Natural killer cell (primary cell): ENCODE data around the gene ALDOC. TPM values are rescaled to one million over a fixed set of nuclear protein-coding genes. Genes with fewer than 3 reads are reported as not detected.
"Not testable (repeated sequence)": the region's sequence is repeated elsewhere in the genome, so short reads cannot be mapped to it uniquely, and the experiment has no call there.

Experiments used
- ATAC-seq, 3 donors: fragments of 150-1000 bp in 2 of 3; fragments of 200-7000 bp in 1 of 3; cut with Tn5 transposase; 1 replicate in 1 of 3; 2 replicates in 2 of 3; pipeline ENCODE4 v1.10.0; 2021; ENCODE audit warnings: mild to moderate bottlenecking in 2 of 3, moderate library complexity in 2 of 3
- DNase-seq, 2 donors: peaks; one replicate each; pipeline versions ENCODE4 v3.0.0 to v3.0.0-alpha.2; 2013 to 2021; ENCODE audit warnings: mixed read lengths in 1 of 2
- H3K27ac ChIP-seq: one replicate; pipeline ENCODE4 v1.5.1; 2013; ENCODE audit warnings: mild to moderate bottlenecking, low read length
- H3K27me3 ChIP-seq: one replicate; pipeline ENCODE4 v1.6.1; 2013; ENCODE audit warnings: low read length; ENCODE audit not compliant: control insufficient read depth, insufficient read depth
- H3K36me3 ChIP-seq: one replicate; pipeline ENCODE4 v1.6.1; 2013; ENCODE audit warnings: low read length; ENCODE audit not compliant: control insufficient read depth, insufficient read depth
- H3K4me1 ChIP-seq: one replicate; pipeline ENCODE4 v1.6.1; 2013; ENCODE audit warnings: low read length; ENCODE audit not compliant: control insufficient read depth, insufficient read depth
- H3K4me3 ChIP-seq: one replicate; pipeline ENCODE4 v1.5.1; 2013; ENCODE audit warnings: low read length
- H3K9me3 ChIP-seq: one replicate; pipeline ENCODE4 v1.6.1; 2013; ENCODE audit warnings: low read length; ENCODE audit not compliant: control insufficient read depth, insufficient read depth
- H3K27ac Mint-ChIP-seq, 2 donors: one replicate each; pipeline ENCODE4 v1.8.0; 2022; ENCODE audit warnings: mild to moderate bottlenecking in 2 of 2, mixed read lengths in 2 of 2, moderate library complexity in 1 of 2
- H3K27me3 Mint-ChIP-seq, 2 donors: one replicate each; pipeline ENCODE4 v1.8.0; 2022; ENCODE audit warnings: low read depth in 2 of 2, mixed read lengths in 2 of 2
- H3K36me3 Mint-ChIP-seq: one replicate; pipeline ENCODE4 v1.8.0; 2022; ENCODE audit warnings: mixed read lengths
- H3K4me1 Mint-ChIP-seq, 2 donors: one replicate each; pipeline ENCODE4 v1.8.0; 2022; ENCODE audit warnings: mixed read lengths in 2 of 2
- H3K4me3 Mint-ChIP-seq: one replicate; pipeline ENCODE4 v1.8.0; 2022; ENCODE audit warnings: mild to moderate bottlenecking, moderate library complexity, mixed read lengths
- H3K9me3 Mint-ChIP-seq, 2 donors: one replicate each; pipeline ENCODE4 v1.8.0; 2022; ENCODE audit warnings: mixed read lengths in 2 of 2
- WGBS: methylation state at CpG from one replicate; pipeline ENCODE4 v1.1.7; 2013; ENCODE audit warnings: missing lambda C conversion rate; ENCODE audit not compliant: insufficient coverage; 5-methylcytosine and 5-hydroxymethylcytosine counted together
- intact Hi-C: fragments of 100-400 bp; cut with micrococcal nuclease; formaldehyde crosslinking; loops from one replicate; pipeline ENCODE4 v1.14.2; 2022
- total RNA-seq, 4 donors: library from RNA; stranded (reverse); fragments of 120-200 nt in 1 of 4; gene quantifications; one replicate each; pipeline versions ENCODE4 v1.2.3 to v1.2.4, GENCODE V29; 2013 to 2022
- TF ChIP-seq, protein P1 (sequence below): fragments of 200-600 bp; IDR thresholded peaks from one replicate; pipeline ENCODE4 v1.8.0; 2022; ENCODE audit warnings: antibody characterized with exemption

ALDOC gene
- total RNA-seq, 3 donors from 2014 or later (not counting 1 experiment from before 2014, with no cell fraction given) = 18.2 to 25.4 (median 23.0) TPM

GRCh38 chr17:28579526-28579925 lies 2.8 kb upstream of the ALDOC start:
- peaks cover 15 to 17% of the 10 kb centered on the region in 2 donors for H3K4me1 Mint-ChIP-seq
- DNase-seq (no peak), ATAC-seq (no peak)
- H3K4me1 ChIP-seq = peaks cover 15% of the 10 kb centered on the region
- no peaks in the 10 kb centered on the region for H3K36me3 Mint-ChIP-seq
- H3K27me3 ChIP-seq = no peaks in the 10 kb centered on the region
- no peak overlapping the region for H3K4me3 Mint-ChIP-seq
- H3K27me3 Mint-ChIP-seq = no peaks in the 10 kb centered on the region
- intact Hi-C loops = no loop called here
- no peaks in the 10 kb centered on the region for H3K9me3 ChIP-seq
- H3K36me3 ChIP-seq = peaks cover 6% of the 10 kb centered on the region
- H3K27ac ChIP-seq = no peak overlapping the region
- TF ChIP-seq, protein P1, sequence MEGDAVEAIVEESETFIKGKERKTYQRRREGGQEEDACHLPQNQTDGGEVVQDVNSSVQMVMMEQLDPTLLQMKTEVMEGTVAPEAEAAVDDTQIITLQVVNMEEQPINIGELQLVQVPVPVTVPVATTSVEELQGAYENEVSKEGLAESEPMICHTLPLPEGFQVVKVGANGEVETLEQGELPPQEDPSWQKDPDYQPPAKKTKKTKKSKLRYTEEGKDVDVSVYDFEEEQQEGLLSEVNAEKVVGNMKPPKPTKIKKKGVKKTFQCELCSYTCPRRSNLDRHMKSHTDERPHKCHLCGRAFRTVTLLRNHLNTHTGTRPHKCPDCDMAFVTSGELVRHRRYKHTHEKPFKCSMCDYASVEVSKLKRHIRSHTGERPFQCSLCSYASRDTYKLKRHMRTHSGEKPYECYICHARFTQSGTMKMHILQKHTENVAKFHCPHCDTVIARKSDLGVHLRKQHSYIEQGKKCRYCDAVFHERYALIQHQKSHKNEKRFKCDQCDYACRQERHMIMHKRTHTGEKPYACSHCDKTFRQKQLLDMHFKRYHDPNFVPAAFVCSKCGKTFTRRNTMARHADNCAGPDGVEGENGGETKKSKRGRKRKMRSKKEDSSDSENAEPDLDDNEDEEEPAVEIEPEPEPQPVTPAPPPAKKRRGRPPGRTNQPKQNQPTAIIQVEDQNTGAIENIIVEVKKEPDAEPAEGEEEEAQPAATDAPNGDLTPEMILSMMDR = no peak
- H3K27ac Mint-ChIP-seq = no peak overlapping the region
- WGBS = 74% methylated on average over 4 of the region's 4 CpGs
- no peak overlapping the region for H3K4me3 ChIP-seq
- H3K9me3 Mint-ChIP-seq = no peaks in the 10 kb centered on the region

- intact Hi-C loops = no loop called here
- no peak for DNase-seq
- Mint-ChIP-seq H3K36me3 (no peaks in the 10 kb centered on the region), H3K27ac (peak overlapping the region in 1 of 2 donors; percentile 16), H3K27me3 (no peaks in the 10 kb centered on the region), H3K4me1 (peaks cover 15 to 17% of the 10 kb centered on the region in 2 donors), H3K9me3 (no peaks in the 10 kb centered on the region), H3K4me3 (no peak overlapping the region)
- Histone ChIP-seq H3K27me3 (no peaks in the 10 kb centered on the region), H3K4me3 (no peak overlapping the region), H3K9me3 (no peaks in the 10 kb centered on the region), H3K27ac (no peak overlapping the region), H3K4me1 (peaks cover 15% of the 10 kb centered on the region), H3K36me3 (peaks cover 1% of the 10 kb centered on the region)
- WGBS = 93% methylated on average over 8 of the region's 8 CpGs
- no peak for ATAC-seq
- TF ChIP-seq, protein P1 = no peak
These were observed 1.8 kb upstream of the ALDOC start for GRCh38 chr17:28578246-28579195.

GRCh38 chr17:28577466-28577824 lies 750 bp upstream of the ALDOC start:
- no peak overlapping the region for H3K27ac ChIP-seq
- H3K9me3 ChIP-seq = no peaks in the 10 kb centered on the region
- ATAC-seq (no peak), DNase-seq (no peak)
- TF ChIP-seq, protein P1 = no peak
- Mint-ChIP-seq H3K27ac (peak overlapping the region; percentile 81 to 95), H3K4me3 (peak overlapping the region; percentile 22), H3K4me1 (peaks cover 21 to 24% of the 10 kb centered on the region in 2 donors), H3K27me3 (no peaks in the 10 kb centered on the region), H3K9me3 (no peaks in the 10 kb centered on the region), H3K36me3 (no peaks in the 10 kb centered on the region)
- intact Hi-C loops = no loop called here
- peaks cover under 1% of the 10 kb centered on the region for H3K36me3 ChIP-seq
- no peak overlapping the region for H3K4me3 ChIP-seq
- peaks cover 18% of the 10 kb centered on the region for H3K4me1 ChIP-seq
- no peaks in the 10 kb centered on the region for H3K27me3 ChIP-seq
- 100% methylated on average over 1 of the region's 3 CpGs for WGBS

DNA sequence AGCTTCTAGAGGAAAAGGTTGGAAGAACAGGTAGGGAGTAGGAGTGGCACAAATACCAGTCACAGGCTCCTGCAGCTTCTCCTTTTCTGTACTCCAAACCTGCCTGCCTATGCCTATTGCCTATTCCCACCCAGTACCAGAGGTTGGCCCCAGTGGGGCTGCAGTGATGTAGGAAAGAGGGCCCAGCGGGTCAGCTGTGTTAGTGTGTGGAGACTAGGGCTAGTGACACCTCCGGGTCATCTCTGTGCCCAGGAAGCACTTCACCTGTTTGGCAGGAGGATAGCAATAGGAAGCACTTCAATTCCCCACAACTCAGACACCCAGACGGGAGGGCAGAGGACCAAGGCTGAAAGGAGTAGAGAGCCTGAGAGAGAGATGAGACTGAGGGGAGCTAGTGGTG lies 679 bp downstream of the ALDOC start:
- not testable (repeated sequence) for H3K9me3 Mint-ChIP-seq, H3K36me3 ChIP-seq, H3K27me3 ChIP-seq, DNase-seq, H3K4me3 ChIP-seq, H3K27ac ChIP-seq, H3K9me3 ChIP-seq, ATAC-seq, H3K36me3 Mint-ChIP-seq, H3K27me3 Mint-ChIP-seq
- peaks cover 28% of the 10 kb centered on the region for H3K4me1 ChIP-seq
- peak overlapping the region; percentile 81 to 95 for H3K27ac Mint-ChIP-seq
- H3K4me1 Mint-ChIP-seq = peaks cover 29 to 33% of the 10 kb centered on the region in 2 donors
- intact Hi-C loops = loop anchor here (1.0 kb wide), 1 partner anchor 23 kb away; the partner anchor contains the start of gene SPAG5
- no CpG with 5 or more reads among the region's 3 CpGs for WGBS
- H3K4me3 Mint-ChIP-seq = peak overlapping the region; percentile 78
